GM18951 (cell line): ENCODE data around the gene RGSL1.

Experiments
- POLR2A ChIP-seq: IDR thresholded peaks from 4 replicates; pipeline ENCODE4 v1.6.1; 2011; ENCODE audit warnings: mild to moderate bottlenecking; ENCODE audit not compliant: insufficient read length, insufficient read depth; ENCODE audit errors: extremely low read depth
- in situ Hi-C: fragments of 300-500 bp; cut with MboI; formaldehyde crosslinking; loops from one replicate; pipeline ENCODE4 v1.12.0; 2022; ENCODE audit warnings: low sequenced_read_pairs, mixed read lengths, inconsistent platforms; ENCODE audit not compliant: unreplicated experiment

RGSL1 gene

DNA sequence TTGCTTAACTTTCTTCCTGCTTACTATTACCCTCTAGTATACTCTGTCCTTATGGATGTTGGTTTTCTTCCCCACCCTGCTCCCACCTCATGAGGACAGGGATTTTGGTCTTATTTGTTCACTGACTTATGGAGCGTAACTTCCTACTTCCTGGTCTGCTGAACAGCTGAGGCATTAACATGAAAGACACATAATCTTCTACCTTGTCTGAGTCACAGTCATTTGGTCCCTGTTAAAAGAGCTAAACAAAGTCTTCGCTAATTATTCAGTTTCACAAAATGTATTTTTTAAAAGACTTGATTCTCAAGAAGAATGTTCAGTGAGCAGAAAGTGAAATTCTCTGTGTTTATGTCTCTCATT is 120.6 kb downstream of the RGSL1 start:
- in situ Hi-C loops, result no loop called here
- no peak for TF ChIP-seq POLR2A

DNA sequence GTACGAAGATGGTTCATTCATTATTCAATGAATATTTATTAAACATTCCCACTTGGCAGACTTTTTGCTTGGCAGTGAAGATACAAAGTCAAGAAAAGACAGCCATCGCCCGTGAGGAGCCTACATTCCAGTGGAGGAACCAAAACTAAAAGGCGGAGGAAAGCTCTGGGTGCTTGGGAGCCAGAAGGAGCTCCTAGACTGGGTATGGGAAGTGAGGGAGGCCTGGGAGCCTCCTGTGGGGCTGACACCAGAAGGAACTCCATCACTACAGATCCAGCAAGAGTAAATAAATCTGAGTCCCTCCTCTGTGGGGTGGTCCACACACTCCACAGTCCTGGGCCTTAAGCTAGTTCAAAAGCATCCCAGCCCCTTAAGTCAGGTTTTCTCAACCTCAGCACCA is 124.2 kb downstream of the RGSL1 start:
- in situ Hi-C loops, result no loop called here

GRCh38 chr1:182575540-182576149 is 125.7 kb downstream of the RGSL1 start:
- in situ Hi-C loops, result no loop called here

More for the DNA sequence above, 124.2 kb downstream of the RGSL1 start:
- no peak for TF ChIP-seq POLR2A

DNA sequence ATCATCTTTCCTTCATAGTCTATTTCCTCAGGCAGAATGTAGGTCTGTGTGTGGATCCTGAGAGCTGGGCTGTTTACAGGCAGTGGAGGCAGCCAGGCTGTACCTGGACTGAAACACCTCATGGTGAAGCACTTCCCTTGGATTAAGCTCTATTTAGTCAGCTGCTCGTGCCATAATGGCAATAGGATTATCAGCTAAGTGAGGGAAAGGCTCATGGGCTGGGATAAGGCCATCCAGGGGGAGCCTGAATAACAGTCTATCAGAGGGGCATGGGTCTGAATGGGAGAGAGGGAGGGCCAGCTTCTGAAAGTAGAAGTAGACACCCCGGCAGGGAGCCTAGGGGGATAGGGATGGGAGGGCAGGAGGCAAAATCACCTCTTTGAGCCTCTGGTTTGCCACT is 130.8 kb downstream of the RGSL1 start:
- in situ Hi-C loops, result no loop called here
- no peak for TF ChIP-seq POLR2A

More at GRCh38 chr1:182575540-182576149, 125.7 kb downstream of the RGSL1 start:
- TF ChIP-seq POLR2A, result no peak

DNA sequence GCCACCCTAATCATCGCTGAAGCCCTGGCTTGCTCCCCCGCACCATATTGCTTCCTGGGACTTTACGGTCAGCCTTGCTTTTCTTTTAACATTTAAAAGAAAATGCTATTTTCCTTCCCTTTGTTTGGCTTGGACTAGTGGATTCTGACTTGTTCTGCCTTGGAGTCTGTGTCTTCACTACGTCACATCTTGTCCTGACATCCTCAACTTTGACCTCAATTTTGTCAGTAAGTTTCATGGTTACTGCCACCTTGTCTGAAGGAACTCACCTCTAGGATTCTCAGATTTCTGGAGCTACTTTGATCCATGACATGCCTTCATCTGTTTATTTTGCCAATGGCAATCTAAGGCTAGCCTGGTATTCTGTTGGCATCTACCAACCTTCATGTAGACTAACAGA is 134.8 kb downstream of the RGSL1 start:
- in situ Hi-C loops, result no loop called here
- no peak for TF ChIP-seq POLR2A

DNA sequence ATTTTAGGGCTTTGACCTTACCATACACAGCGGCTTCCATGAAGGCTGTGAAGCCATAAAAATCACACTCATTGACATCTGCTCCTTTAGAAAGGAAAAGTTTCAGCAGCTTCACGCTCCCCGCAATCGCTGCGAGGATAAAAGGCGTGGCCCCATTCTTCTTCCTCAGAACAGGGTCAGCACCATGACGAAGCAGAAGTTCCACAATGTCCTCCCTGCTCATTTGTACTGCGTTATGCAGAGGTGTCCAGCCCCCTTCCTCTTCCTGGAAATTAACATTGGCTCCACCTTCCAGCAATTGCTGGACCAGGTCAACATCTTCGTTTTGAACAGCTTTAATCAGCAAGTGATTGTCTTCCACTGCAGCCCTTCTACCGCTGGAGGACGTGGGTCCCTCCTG is 136.4 kb downstream of the RGSL1 start:
- TF ChIP-seq POLR2A, result no peak
- in situ Hi-C loops, result no loop called here

- in situ Hi-C loops, result no loop called here
- TF ChIP-seq POLR2A, result no peak
These were observed 137.1 kb downstream of the RGSL1 start for GRCh38 chr1:182587093-182587492.

- in situ Hi-C loops, result no loop called here
- no peak for TF ChIP-seq POLR2A
These were observed 137.9 kb downstream of the RGSL1 start for GRCh38 chr1:182587666-182588499.

GRCh38 chr1:182588500-182589396 is 138.8 kb downstream of the RGSL1 start, which contains the start of gene RNASEL:
Gene RNASEL (minus strand): TSS chr1:182589256. CDS start chr1:182586806, 2,450 bp downstream.
- in situ Hi-C loops, result no loop called here
- peak; percentile 45 for TF ChIP-seq POLR2A

DNA sequence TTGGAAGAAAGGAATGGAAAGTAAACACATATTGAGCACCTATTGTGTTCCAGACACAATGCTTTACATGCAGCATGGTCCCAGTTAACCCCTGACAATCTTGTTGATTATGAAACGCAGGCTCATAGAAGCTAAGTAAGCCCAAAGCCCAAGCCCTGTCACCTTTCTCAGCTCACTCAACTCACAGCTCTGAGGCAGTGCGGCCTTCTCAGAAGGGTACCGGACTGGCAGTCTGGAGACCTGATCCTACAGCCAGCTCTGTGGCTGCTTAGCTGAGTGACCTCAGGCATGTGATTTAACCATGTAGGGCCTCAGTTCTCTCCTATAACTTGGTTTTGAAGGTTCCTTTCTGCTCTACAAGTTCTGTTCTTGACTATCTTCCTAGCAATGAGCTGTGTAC is 139.6 kb downstream of the RGSL1 start:
- TF ChIP-seq POLR2A, result no peak
- in situ Hi-C loops, result no loop called here

GRCh38 chr1:182589931-182590330 is 140.0 kb downstream of the RGSL1 start:
- TF ChIP-seq POLR2A, result no peak
- in situ Hi-C loops, result no loop called here

DNA sequence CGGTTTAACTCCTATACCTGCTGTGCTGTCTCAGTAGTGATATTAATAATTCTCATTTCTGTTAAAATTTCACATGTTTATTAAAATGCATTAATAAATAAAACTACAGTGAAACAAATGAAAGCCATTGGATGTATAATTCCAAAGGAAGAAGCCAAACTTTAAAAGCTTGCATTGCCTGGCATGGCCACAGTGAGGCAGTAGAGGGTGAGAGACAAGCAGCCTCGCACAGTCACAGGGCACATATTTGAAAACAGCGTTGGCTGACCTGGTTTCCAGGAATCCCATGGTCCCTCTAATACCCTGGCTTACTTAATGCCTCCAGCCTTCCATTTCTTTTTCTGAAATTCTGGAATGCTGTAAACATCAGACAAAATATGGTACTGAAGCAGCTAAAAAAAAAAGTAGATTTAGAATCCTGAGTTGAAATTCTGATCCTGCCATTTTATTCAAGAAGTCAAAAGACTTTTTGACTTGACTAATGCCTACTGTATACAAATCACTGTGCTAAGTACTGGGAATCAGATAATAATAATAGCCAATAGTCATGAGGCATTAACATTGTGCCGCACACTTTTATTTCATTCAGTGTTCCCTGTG is 145.8 kb downstream of the RGSL1 start:
- no peak for TF ChIP-seq POLR2A
- in situ Hi-C loops, result loop anchor here (5.0 kb wide), 1 partner anchor 187 kb away; no protein-coding TSS in a partner anchor

GRCh38 chr1:182596934-182597333 is 147.0 kb downstream of the RGSL1 start:
- no peak for TF ChIP-seq POLR2A
- in situ Hi-C loops, result loop anchor here (5.0 kb wide), 1 partner anchor 185 kb away; no protein-coding TSS in a partner anchor
